H7 (cell line): ENCODE data around the gene FBXL17. TPM values are rescaled to one million over a fixed set of nuclear protein-coding genes. Genes with fewer than 3 reads are reported as not detected.

Experiments
- DNase-seq: peaks from one replicate; pipeline ENCODE4 v3.0.0; 2012
- H3K27me3 ChIP-seq: 2 replicates; pipeline ENCODE4 v1.6.0; 2011; ENCODE audit warnings: mild to moderate bottlenecking, low read length; ENCODE audit not compliant: control insufficient read depth, insufficient read depth
- H3K36me3 ChIP-seq: replicated peaks from 2 replicates; pipeline ENCODE4 v1.5.1; 2011; ENCODE audit warnings: low read length; ENCODE audit not compliant: control insufficient read depth, insufficient read depth
- H3K4me3 ChIP-seq: 2 replicates; pipeline ENCODE4 v1.5.1; 2011; ENCODE audit warnings: low read depth, mild to moderate bottlenecking, control low read depth, low read length, moderate library complexity; ENCODE audit not compliant: insufficient read depth
- total RNA-seq: library from RNA; depleted of rRNA; stranded (reverse); fragments of >200 nt; shearing (Covaris generic); gene quantifications from 2 replicates; pipeline ENCODE4 v1.2.3, GENCODE V29; 2014

The FBXL17 gene
- total RNA-seq, 1 experiment from 2014 or later, result 5.5 TPM

- H3K4me3 ChIP-seq, result no peak overlapping the region
- H3K36me3 ChIP-seq, result no peaks in the 10 kb centered on the region
- no peak for DNase-seq
- no peaks in the 10 kb centered on the region for H3K27me3 ChIP-seq
Measured at GRCh38 chr5:107966201-107966600, 415.7 kb downstream of the FBXL17 start.

- DNase-seq, result no peak
- Histone ChIP-seq H3K4me3 (no peak overlapping the region), H3K27me3 (no peaks in the 10 kb centered on the region), H3K36me3 (no peaks in the 10 kb centered on the region)
Measured at GRCh38 chr5:107964722-107965121, 417.2 kb downstream of the FBXL17 start.

- Histone ChIP-seq H3K4me3 (no peak overlapping the region), H3K27me3 (no peaks in the 10 kb centered on the region)
Measured at GRCh38 chr5:107959573-107960279, 422.2 kb downstream of the FBXL17 start.

GRCh38 chr5:107958861-107959260 lies 423.0 kb downstream of the FBXL17 start:
- Histone ChIP-seq H3K27me3 (no peaks in the 10 kb centered on the region), H3K4me3 (no peak overlapping the region), H3K36me3 (no peaks in the 10 kb centered on the region)
- DNase-seq, result no peak

More at GRCh38 chr5:107959573-107960279, 422.2 kb downstream of the FBXL17 start:
- H3K36me3 ChIP-seq, result no peaks in the 10 kb centered on the region
- no peak for DNase-seq

- Histone ChIP-seq H3K4me3 (no peak overlapping the region), H3K27me3 (no peaks in the 10 kb centered on the region), H3K36me3 (no peaks in the 10 kb centered on the region)
- no peak for DNase-seq
Measured at GRCh38 chr5:107958432-107958831, 423.5 kb downstream of the FBXL17 start.

GRCh38 chr5:107957051-107957450 lies 424.8 kb downstream of the FBXL17 start:
- no peaks in the 10 kb centered on the region for H3K36me3 ChIP-seq
- no peaks in the 10 kb centered on the region for H3K27me3 ChIP-seq
- DNase-seq, result no peak
- H3K4me3 ChIP-seq, result no peak overlapping the region

- Histone ChIP-seq H3K4me3 (no peak overlapping the region), H3K27me3 (no peaks in the 10 kb centered on the region), H3K36me3 (no peaks in the 10 kb centered on the region)
- DNase-seq, result no peak
Measured at GRCh38 chr5:107955321-107955720, 426.6 kb downstream of the FBXL17 start.

GRCh38 chr5:107954254-107954653 lies 427.6 kb downstream of the FBXL17 start:
- Histone ChIP-seq H3K36me3 (no peaks in the 10 kb centered on the region), H3K27me3 (no peaks in the 10 kb centered on the region), H3K4me3 (no peak overlapping the region)
- no peak for DNase-seq

GRCh38 chr5:107952450-107952849 lies 429.4 kb downstream of the FBXL17 start:
- no peaks in the 10 kb centered on the region for H3K27me3 ChIP-seq
- H3K36me3 ChIP-seq, result no peaks in the 10 kb centered on the region
- no peak overlapping the region for H3K4me3 ChIP-seq
- no peak for DNase-seq

GRCh38 chr5:107951309-107951708 lies 430.6 kb downstream of the FBXL17 start:
- H3K4me3 ChIP-seq, result no peak overlapping the region
- H3K27me3 ChIP-seq, result no peaks in the 10 kb centered on the region
- no peaks in the 10 kb centered on the region for H3K36me3 ChIP-seq
- no peak for DNase-seq

GRCh38 chr5:107950776-107951175 lies 431.1 kb downstream of the FBXL17 start:
- Histone ChIP-seq H3K4me3 (no peak overlapping the region), H3K36me3 (no peaks in the 10 kb centered on the region), H3K27me3 (no peaks in the 10 kb centered on the region)
- no peak for DNase-seq

GRCh38 chr5:107949688-107950341 lies 432.1 kb downstream of the FBXL17 start:
- no peaks in the 10 kb centered on the region for H3K36me3 ChIP-seq
- DNase-seq, result no peak
- H3K4me3 ChIP-seq, result no peak overlapping the region
- H3K27me3 ChIP-seq, result no peaks in the 10 kb centered on the region

- no peaks in the 10 kb centered on the region for H3K36me3 ChIP-seq
- no peak overlapping the region for H3K4me3 ChIP-seq
- no peak for DNase-seq
- no peaks in the 10 kb centered on the region for H3K27me3 ChIP-seq
Measured at GRCh38 chr5:107948377-107948776, 433.5 kb downstream of the FBXL17 start.

- DNase-seq, result no peak
- Histone ChIP-seq H3K36me3 (no peaks in the 10 kb centered on the region), H3K4me3 (no peak overlapping the region), H3K27me3 (no peaks in the 10 kb centered on the region)
Measured at GRCh38 chr5:107945061-107945460, 436.8 kb downstream of the FBXL17 start.

- H3K27me3 ChIP-seq, result no peaks in the 10 kb centered on the region
- no peaks in the 10 kb centered on the region for H3K36me3 ChIP-seq
- no peak for DNase-seq
- no peak overlapping the region for H3K4me3 ChIP-seq
Measured at GRCh38 chr5:107943923-107944322, 438.0 kb downstream of the FBXL17 start.
